AG08396 (cell line): ENCODE results near the gene CDKN2B.
A peak's percentile ranks its signal among the peaks of the same experiment; 100 is the strongest.

Source experiments
- DNase-seq: peaks from one replicate; pipeline ENCODE4 v3.0.0; 2012; ENCODE audit warnings: low spot score, mixed read lengths

The CDKN2B gene

GRCh38 chr9:21993893-21994555 lies 15.1 kb downstream of the CDKN2B start, which contains the start of gene CDKN2A:
Gene CDKN2A (minus strand): TSS chr9:21994392.
- no peak for DNase-seq

- no peak for DNase-seq
Measured at GRCh38 chr9:21993007-21993406, 16.1 kb downstream of the CDKN2B start.

GRCh38 chr9:21991072-21991959 lies 17.8 kb downstream of the CDKN2B start:
- DNase-seq, result no peak

GRCh38 chr9:21989440-21990189 lies 19.5 kb downstream of the CDKN2B start:
- DNase-seq, result no peak

- no peak for DNase-seq
Measured at GRCh38 chr9:21988056-21988990, 20.8 kb downstream of the CDKN2B start.

GRCh38 chr9:21985964-21986667 lies 23.0 kb downstream of the CDKN2B start:
- no peak for DNase-seq

GRCh38 chr9:21984101-21984500 lies 25.0 kb downstream of the CDKN2B start:
- DNase-seq, result no peak

GRCh38 chr9:21983561-21983935 lies 25.6 kb downstream of the CDKN2B start:
- DNase-seq, result no peak

GRCh38 chr9:21982861-21983560 lies 26.1 kb downstream of the CDKN2B start:
- DNase-seq, result no peak

GRCh38 chr9:21982391-21982790 lies 26.7 kb downstream of the CDKN2B start:
- no peak for DNase-seq

GRCh38 chr9:21976334-21976875 lies 32.7 kb downstream of the CDKN2B start:
- DNase-seq, result no peak

- peak; percentile 76 for DNase-seq
Measured at GRCh38 chr9:21974722-21975409, 34.2 kb downstream of the CDKN2B start.

- no peak for DNase-seq
Measured at GRCh38 chr9:21974343-21974721, 34.8 kb downstream of the CDKN2B start.

GRCh38 chr9:21972361-21972760 lies 36.7 kb downstream of the CDKN2B start:
- no peak for DNase-seq

- DNase-seq, result no peak
Measured at GRCh38 chr9:21970800-21971640, 38.1 kb downstream of the CDKN2B start.

- DNase-seq, result no peak
Measured at GRCh38 chr9:21969951-21970799, 38.9 kb downstream of the CDKN2B start.
